AG09319 (cell line): ENCODE results near the gene ACSS1.

Experiments
- DNase-seq: peaks from one replicate; pipeline ENCODE4 v3.0.0-alpha.2; 2010; ENCODE audit warnings: low read depth; ENCODE audit errors: extremely low read depth
- TF ChIP-seq, protein P1 (sequence below): IDR thresholded peaks from 2 replicates; pipeline ENCODE4 v1.5.1; 2011; ENCODE audit warnings: low read depth, mild to moderate bottlenecking, inconsistent platforms, low read length, moderate library complexity

The ACSS1 gene

DNA sequence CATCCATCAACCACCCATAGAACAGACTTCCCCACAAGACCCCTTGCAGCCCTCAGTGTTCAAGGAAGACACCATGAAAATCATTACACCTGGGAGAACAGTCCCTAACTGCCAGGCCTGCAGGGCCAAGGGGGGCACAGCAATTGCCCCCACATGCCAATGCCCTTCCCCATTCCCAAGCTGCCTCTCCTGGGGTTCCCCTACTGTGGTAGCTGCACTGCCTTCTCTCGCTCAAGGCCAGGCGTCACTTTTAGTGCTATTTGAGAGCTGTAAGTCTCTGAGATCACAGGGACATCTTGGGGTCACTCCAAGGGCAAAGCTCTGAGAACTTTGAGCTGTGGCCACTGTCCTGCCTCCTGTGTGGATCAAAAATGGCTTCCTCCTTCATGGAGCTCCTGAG is 6.0 kb upstream of the ACSS1 start:
- DNase-seq: no peak
- TF ChIP-seq, protein P1, sequence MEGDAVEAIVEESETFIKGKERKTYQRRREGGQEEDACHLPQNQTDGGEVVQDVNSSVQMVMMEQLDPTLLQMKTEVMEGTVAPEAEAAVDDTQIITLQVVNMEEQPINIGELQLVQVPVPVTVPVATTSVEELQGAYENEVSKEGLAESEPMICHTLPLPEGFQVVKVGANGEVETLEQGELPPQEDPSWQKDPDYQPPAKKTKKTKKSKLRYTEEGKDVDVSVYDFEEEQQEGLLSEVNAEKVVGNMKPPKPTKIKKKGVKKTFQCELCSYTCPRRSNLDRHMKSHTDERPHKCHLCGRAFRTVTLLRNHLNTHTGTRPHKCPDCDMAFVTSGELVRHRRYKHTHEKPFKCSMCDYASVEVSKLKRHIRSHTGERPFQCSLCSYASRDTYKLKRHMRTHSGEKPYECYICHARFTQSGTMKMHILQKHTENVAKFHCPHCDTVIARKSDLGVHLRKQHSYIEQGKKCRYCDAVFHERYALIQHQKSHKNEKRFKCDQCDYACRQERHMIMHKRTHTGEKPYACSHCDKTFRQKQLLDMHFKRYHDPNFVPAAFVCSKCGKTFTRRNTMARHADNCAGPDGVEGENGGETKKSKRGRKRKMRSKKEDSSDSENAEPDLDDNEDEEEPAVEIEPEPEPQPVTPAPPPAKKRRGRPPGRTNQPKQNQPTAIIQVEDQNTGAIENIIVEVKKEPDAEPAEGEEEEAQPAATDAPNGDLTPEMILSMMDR: no peak

DNA sequence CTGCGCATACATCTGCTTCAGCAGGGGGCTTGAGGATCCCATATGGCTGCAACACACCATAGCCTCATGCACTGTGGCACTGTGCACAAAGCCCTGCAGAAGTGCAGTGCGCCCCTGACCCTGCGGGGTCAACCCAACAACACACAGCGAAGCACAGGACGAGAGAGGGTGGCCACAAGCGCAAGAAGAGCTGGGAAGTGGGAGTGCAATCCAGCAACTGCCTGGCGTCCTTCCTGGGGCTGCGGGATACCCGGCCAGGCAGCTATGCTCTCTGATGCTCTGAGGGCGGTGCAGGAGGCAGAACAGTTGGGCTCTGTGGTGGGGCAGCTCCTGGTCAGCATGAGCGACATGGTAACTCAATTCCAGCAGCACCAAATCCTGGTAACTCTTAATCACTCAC is 5.6 kb upstream of the ACSS1 start:
- TF ChIP-seq, protein P1: no peak
- DNase-seq: no peak

DNA sequence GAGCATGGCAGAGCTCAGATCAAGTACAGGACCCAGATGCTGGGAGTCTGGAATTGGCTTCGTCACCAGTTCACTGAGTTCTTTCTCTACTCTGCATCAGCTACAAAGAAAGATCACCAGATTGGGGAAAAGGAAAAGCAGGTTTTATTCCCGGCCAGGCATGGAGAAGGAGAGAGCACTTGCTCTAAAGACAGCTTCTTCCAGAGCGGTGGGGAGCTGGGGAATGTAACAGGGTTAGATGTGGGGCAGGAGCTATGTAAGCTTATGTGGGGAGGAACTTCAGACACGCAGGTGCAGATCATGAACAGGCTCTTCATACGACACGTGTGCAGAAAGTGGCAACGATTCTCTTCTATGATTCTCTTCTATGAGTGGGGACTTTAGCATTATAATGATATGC is 4.9 kb upstream of the ACSS1 start:
- DNase-seq: no peak
- TF ChIP-seq, protein P1: no peak

DNA sequence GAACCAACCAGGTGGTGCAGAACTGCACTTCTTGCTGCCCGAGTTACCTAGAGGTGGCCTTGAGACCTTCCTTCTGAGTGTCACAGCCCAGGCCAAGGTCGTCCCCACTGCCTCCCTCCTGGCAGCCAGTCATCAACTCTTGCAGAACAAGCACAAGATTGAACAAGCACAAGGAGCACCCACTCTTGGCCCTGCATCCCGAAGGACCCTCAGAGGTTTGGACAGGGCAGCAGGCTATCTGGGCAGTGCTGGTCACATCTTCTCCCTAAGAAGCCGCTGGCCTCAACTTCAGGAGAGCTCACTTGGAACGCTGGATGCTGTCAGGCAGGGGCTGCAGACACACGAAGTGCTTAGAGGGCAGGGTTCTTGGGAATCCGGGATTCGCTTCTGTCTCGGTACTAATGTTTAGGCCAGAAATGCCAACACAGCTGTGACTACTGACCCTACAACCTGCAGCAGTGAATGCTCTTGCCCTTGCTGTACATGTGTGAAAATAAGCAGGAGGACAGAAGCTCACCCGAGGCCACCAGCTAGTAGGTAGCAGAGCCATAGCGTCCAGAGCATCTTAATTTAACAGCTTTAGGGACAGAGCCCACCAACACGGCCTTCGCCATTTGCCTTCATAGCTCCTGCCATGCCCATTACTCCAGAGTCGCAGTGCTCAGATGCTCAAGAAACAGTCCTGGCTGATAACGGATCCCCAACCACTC is 4.0 kb upstream of the ACSS1 start:
- TF ChIP-seq, protein P1: no peak
- no peak for DNase-seq

DNA sequence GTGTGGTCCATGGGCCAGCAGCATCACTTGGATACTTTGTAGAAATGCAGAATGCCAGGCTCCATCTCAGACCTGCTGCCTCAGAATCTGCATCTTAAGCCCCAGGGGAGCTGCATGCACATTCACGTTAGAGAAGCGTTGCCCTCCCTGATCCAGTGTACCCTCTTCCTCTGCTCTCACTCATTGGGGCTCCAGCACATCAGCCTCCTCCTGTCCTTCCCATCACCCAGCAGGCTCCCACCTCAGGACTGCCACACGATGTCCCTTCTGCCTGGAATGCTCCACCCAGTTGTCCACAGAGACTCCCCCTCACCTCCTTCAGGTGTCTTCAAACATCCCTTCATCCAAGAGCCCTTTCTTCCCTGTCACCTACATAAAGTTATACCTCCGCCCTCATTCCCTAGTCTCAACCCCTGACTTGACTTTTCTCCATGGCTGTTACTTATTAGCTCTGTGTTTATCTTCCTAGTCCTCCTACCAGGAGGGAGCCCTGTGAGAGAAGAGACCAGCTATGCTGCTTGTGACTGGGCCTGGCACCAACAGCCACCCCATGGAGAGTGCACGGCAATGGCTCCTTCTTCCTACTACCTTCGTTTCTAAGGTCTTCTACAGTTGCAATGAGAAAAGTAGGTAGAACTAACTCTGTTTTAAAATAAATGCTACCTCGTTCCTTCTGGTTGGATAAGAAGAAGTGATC is 3.3 kb upstream of the ACSS1 start:
- TF ChIP-seq, protein P1: no peak
- no peak for DNase-seq

DNA sequence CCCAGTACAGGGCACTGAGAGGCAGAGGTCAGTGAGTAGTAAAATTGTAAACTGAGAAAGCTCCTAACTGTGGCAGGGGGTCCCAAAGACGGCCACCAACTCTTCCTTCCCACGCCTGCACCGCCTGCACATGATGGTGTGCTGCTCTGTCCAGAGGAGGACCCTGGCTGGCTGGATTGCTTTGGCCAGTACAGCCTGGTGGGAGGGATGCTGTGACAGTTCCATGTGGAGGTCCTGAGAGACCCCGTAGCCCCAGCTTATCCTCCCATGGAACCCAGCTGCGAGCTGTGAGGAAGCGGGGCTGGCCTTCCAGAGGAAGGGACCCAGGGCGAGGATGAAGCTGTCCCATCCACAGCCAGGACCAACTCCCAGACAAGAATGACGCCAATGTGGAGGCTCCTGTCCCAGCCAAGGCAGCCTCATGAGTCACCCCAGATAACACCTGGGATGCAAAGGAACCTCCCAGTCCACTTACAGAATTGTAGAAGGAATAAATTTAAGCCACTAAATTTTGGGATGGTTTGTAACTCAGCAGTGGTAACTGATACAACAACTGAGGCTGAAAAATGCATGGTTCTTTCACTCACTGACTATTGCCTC is 2.0 kb upstream of the ACSS1 start:
- TF ChIP-seq, protein P1: no peak
- no peak for DNase-seq
